ENCODE measurements around the gene SKA2.
"Not testable (repeated sequence)": the region's sequence is repeated elsewhere in the genome, so short reads cannot be mapped to it uniquely, and the experiment has no call there.

Gene SKA2, protein sequence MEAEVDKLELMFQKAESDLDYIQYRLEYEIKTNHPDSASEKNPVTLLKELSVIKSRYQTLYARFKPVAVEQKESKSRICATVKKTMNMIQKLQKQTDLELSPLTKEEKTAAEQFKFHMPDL

DNA sequence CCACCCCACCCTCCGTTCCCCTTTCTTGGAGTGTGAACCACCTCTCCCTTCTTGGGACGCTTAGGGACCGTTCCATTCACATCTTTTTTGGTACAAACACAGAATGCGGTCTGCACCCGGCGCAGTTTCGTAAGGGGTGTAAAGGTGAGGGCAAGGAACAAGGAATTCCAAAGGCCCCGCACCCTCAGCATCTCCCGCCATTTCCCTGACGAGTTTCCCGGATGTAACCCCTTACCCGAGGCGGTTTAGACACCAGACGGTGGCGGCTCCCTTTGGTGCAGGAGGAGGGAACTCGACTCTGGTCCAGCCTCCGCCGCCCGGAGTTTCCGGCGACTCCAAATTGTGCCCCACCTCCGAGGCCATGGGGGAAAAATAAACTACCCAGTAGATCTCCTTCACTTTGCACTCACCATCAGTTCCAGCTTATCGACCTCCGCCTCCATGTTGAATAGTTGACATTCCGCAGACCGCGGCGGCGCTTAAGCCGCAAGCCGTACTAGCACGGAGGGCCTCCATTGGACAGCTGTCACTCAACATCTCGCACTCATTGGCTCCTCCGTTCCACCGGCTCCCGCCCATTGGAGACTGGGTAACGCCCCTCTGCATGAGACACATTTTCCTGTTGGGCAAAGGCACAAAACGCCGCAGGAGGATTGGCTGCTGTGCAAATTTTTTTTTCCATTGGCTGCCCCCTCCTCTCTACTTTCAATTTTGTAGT is at the start of gene SKA2:
SKA2 (minus strand) TSS at position 466 of the 718 bp plus-strand sequence; CDS start at position 443, 23 bp downstream.
- Histone ChIP-seq H3K4me1 (ENCODE audit: control insufficient read depth in 1 of 2, insufficient read depth in 2 of 2, low read length in 2 of 2) (peaks cover 0 to 14% of the 10 kb centered on the region in 2 donors), H3K36me3 (ENCODE audit: control insufficient read depth in 1 of 2, insufficient read depth in 2 of 2, low read length in 2 of 2) (no peaks in the 10 kb centered on the region)

DNA sequence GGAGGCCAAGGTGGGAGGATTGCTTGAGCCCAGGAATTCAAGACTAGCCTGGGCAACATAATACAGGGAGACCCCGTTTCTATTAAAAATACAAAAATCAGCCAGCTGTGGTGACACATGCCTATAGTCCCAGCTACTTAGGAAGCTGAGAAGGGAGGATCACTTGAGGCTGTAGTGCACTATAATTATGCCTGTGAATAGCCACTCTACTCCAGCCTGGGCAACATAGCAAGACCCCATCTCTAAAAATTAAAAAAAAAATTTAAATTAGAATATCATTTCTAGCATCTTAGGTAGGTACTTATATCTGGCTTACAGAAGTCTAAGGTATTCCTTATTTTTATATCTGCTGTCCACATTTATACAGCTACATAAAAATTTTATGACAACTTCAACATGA is 47.3 kb upstream of the SKA2 start:
- H3K27me3 ChIP-seq (ENCODE audit: low read depth, low read length) = no peaks in the 10 kb centered on the region
- H3K27ac ChIP-seq (ENCODE audit: low read length) = no peak overlapping the region
- no peaks in the 10 kb centered on the region for H3K9me3 ChIP-seq (ENCODE audit: control insufficient read depth in 1 of 2, low read length in 2 of 2)
- no peaks in the 10 kb centered on the region for H3K36me3 ChIP-seq (ENCODE audit: control insufficient read depth in 1 of 2, insufficient read depth in 2 of 2, low read length in 2 of 2)
- no peak overlapping the region for H3K4me3 ChIP-seq (ENCODE audit: low read depth in 1 of 2, low read length in 2 of 2)
- no peaks in the 10 kb centered on the region for H3K4me1 ChIP-seq (ENCODE audit: control insufficient read depth in 1 of 2, insufficient read depth in 2 of 2, low read length in 2 of 2)

More for the DNA sequence above, at the start of gene SKA2:
- peak within 1 kb of the TSS; percentile 84 for H3K27ac ChIP-seq (ENCODE audit: low read length)
- peak within 1 kb of the TSS; percentile 82 to 93 for H3K4me3 ChIP-seq (ENCODE audit: low read depth in 1 of 2, low read length in 2 of 2)
- H3K9me3 ChIP-seq (ENCODE audit: control insufficient read depth in 1 of 2, low read length in 2 of 2) = no peaks in the 10 kb centered on the region
- H3K27me3 ChIP-seq (ENCODE audit: low read depth, low read length) = no peaks in the 10 kb centered on the region

DNA sequence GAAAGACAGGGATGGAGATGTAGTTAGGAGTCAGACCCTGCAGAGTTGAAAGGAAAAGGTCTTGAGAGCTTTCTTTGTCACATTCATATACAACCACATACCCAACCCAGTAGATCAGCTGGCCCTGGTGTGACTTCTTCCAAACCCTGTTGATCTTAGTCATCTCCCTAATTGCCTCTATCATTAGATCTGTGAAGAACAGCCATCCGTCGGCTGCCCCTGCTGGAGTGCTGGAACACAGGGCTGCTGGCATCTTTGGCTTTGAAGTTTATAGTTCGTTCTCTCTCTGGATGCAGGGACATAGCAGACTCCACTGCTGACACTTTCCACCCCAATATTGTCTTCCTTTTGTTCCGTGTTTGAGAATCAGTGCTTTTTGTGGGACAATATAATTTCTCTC is 44.4 kb upstream of the SKA2 start:
- H3K36me3 ChIP-seq (ENCODE audit: control insufficient read depth in 1 of 2, insufficient read depth in 2 of 2, low read length in 2 of 2) = no peaks in the 10 kb centered on the region
- H3K27ac ChIP-seq (ENCODE audit: low read length) = no peak overlapping the region
- no peak overlapping the region for H3K4me3 ChIP-seq (ENCODE audit: low read depth in 1 of 2, low read length in 2 of 2)
- no peaks in the 10 kb centered on the region for H3K27me3 ChIP-seq (ENCODE audit: low read depth, low read length)
- no peaks in the 10 kb centered on the region for H3K4me1 ChIP-seq (ENCODE audit: control insufficient read depth in 1 of 2, insufficient read depth in 2 of 2, low read length in 2 of 2)
- no peaks in the 10 kb centered on the region for H3K9me3 ChIP-seq (ENCODE audit: control insufficient read depth in 1 of 2, low read length in 2 of 2)

DNA sequence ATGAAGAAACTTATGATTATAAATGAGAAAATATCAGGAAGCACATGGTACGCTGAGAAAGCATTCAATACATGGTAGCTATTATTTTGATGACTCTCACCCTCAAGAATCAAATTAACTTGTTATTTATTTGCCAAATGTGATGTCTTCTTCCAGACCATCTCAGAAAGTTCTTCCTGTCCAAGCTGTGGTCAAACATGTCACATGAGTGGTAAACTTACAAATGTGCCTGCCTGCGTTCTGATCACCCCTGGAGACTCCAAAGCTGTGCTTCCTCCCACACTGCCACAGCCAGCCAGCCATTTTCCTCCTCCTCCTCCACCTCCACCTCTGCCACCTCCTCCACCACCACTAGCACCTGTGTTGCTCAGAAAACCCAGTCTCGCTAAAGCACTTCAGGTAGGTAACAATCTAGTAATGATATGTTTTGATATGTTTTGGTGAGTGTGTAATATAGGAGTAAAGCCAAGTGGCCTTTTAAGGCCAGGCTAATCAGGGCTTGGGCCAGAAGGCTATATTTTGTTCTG is 38.4 kb upstream of the SKA2 start:
- H3K9me3 ChIP-seq (ENCODE audit: control insufficient read depth in 1 of 2, low read length in 2 of 2) = no peaks in the 10 kb centered on the region
- H3K36me3 ChIP-seq (ENCODE audit: control insufficient read depth in 1 of 2, insufficient read depth in 2 of 2, low read length in 2 of 2) = no peaks in the 10 kb centered on the region
- H3K27me3 ChIP-seq (ENCODE audit: low read depth, low read length) = no peaks in the 10 kb centered on the region
- H3K27ac ChIP-seq (ENCODE audit: low read length) = no peak overlapping the region
- H3K4me3 ChIP-seq (ENCODE audit: low read depth in 1 of 2, low read length in 2 of 2) = no peak overlapping the region
- H3K4me1 ChIP-seq (ENCODE audit: control insufficient read depth in 1 of 2, insufficient read depth in 2 of 2, low read length in 2 of 2) = no peaks in the 10 kb centered on the region

DNA sequence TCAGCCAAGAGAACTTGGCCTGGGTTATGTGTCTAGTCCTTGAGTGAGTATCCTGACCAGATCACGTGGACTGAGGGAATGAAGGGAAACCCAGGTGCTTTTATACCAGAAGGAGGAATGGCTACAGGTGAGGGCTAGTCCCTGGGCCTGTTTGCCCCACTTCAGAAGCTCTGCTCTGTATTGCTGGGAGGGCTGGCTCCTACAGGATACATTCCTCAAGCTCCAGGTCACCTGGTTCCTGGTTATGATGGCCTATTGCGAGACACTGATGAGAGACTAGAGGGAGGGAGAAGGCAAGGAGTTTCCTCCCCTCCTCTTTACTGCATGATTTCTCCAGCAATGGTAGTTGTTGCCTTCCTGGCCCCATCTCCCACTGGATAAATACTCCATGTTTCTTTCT is 35.8 kb upstream of the SKA2 start:
- Histone ChIP-seq H3K4me3 (ENCODE audit: low read depth in 1 of 2, low read length in 2 of 2) (no peak overlapping the region), H3K36me3 (ENCODE audit: control insufficient read depth in 1 of 2, insufficient read depth in 2 of 2, low read length in 2 of 2) (no peaks in the 10 kb centered on the region), H3K27me3 (ENCODE audit: low read depth, low read length) (no peaks in the 10 kb centered on the region), H3K4me1 (ENCODE audit: control insufficient read depth in 1 of 2, insufficient read depth in 2 of 2, low read length in 2 of 2) (no peaks in the 10 kb centered on the region), H3K9me3 (ENCODE audit: control insufficient read depth in 1 of 2, low read length in 2 of 2) (no peaks in the 10 kb centered on the region), H3K27ac (ENCODE audit: low read length) (no peak overlapping the region)

DNA sequence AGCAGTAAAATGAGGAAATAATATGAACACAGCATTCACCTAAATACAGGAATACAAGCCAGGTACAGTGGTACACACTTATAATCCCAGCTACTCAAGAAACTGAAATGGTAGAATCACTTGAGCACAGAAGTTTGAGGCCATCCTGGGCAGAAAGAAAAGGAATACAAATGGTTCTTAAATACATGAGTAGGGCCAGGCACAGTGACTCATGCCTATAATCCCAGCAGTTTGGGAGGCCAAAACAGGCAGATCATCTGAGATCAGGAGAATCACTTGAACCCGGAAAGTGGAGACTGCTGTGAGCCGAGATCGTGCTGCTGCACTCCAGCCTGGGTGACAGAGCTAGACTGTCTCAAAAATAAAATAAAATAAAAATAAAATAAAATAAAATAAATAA is 31.9 kb upstream of the SKA2 start:
- no peak overlapping the region for H3K4me3 ChIP-seq (ENCODE audit: low read depth in 1 of 2, low read length in 2 of 2)
- no peaks in the 10 kb centered on the region for H3K9me3 ChIP-seq (ENCODE audit: control insufficient read depth in 1 of 2, low read length in 2 of 2)
- no peaks in the 10 kb centered on the region for H3K4me1 ChIP-seq (ENCODE audit: control insufficient read depth in 1 of 2, insufficient read depth in 2 of 2, low read length in 2 of 2)
- H3K36me3 ChIP-seq (ENCODE audit: control insufficient read depth in 1 of 2, insufficient read depth in 2 of 2, low read length in 2 of 2) = no peaks in the 10 kb centered on the region
- no peak overlapping the region for H3K27ac ChIP-seq (ENCODE audit: low read length)
- H3K27me3 ChIP-seq (ENCODE audit: low read depth, low read length) = no peaks in the 10 kb centered on the region

DNA sequence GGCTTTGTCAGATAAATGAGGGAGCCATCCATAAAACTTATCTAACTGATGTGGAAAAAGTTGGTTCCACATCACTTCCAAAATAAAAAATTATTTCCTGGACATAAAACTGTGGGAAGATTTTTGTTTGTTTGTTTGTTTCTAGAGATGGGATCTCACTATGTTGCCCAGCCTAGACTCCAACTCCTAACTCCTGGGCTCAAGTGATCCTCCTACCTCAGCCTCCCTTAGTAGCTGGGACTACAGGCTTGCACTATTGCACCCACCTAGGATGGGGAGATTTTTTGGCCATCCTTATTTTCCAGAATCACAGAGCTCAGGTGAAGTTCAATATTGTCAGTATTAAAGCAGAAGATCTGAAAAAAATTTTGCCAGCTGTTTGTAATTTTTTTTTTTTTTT is 31.0 kb upstream of the SKA2 start:
- Histone ChIP-seq H3K4me1 (ENCODE audit: control insufficient read depth in 1 of 2, insufficient read depth in 2 of 2, low read length in 2 of 2) (no peaks in the 10 kb centered on the region), H3K27me3 (ENCODE audit: low read depth, low read length) (no peaks in the 10 kb centered on the region), H3K27ac (ENCODE audit: low read length) (no peak overlapping the region), H3K4me3 (ENCODE audit: low read depth in 1 of 2, low read length in 2 of 2) (no peak overlapping the region), H3K36me3 (ENCODE audit: control insufficient read depth in 1 of 2, insufficient read depth in 2 of 2, low read length in 2 of 2) (no peaks in the 10 kb centered on the region), H3K9me3 (ENCODE audit: control insufficient read depth in 1 of 2, low read length in 2 of 2) (no peaks in the 10 kb centered on the region)

DNA sequence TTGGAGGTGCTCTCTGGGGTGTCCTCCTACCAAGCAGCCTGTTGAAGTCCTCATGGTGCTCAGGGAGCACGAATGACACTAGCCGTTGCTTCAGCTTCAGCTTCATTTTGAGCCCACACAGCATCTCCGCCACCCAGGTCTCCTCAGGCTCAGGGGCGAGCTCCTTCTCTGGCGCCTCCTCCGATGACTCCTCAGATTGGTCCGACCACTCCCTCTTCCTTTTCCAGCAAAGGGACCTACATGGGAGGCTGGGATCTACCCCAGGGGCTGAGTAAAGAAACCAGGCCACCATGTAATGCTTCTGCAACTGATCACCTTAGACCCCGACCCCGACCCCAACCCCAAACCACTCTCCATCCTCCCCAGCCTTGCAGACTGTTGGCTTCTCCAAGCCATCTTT is 26.5 kb upstream of the SKA2 start:
- no peaks in the 10 kb centered on the region for H3K36me3 ChIP-seq (ENCODE audit: control insufficient read depth in 1 of 2, insufficient read depth in 2 of 2, low read length in 2 of 2)
- no peaks in the 10 kb centered on the region for H3K4me1 ChIP-seq (ENCODE audit: control insufficient read depth in 1 of 2, insufficient read depth in 2 of 2, low read length in 2 of 2)
- H3K27me3 ChIP-seq (ENCODE audit: low read depth, low read length) = no peaks in the 10 kb centered on the region
- H3K9me3 ChIP-seq (ENCODE audit: control insufficient read depth in 1 of 2, low read length in 2 of 2) = no peaks in the 10 kb centered on the region
- H3K27ac ChIP-seq (ENCODE audit: low read length) = no peak overlapping the region
- H3K4me3 ChIP-seq (ENCODE audit: low read depth in 1 of 2, low read length in 2 of 2) = no peak overlapping the region

DNA sequence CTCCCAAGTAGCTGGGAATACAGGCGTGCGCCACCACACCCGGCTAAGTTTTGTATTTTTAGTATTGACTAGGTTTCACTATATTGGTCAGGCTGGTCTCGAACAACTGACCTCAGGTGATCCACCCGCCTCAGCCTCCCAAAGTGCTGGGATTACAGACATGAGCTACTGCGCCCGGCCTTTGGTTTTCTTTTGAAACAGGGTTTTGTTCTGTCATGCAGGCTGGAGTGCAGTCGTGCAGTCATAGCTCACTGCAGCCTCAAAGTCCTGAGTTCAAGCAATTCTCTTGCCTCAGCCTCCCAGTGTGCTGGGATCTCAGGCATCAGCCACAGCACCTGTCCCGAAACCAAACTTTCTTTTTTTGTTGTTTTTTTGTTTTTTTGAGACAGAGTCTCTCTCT is 25.6 kb upstream of the SKA2 start:
- Histone ChIP-seq H3K27ac (ENCODE audit: low read length) (no peak overlapping the region), H3K27me3 (ENCODE audit: low read depth, low read length) (no peaks in the 10 kb centered on the region), H3K9me3 (ENCODE audit: control insufficient read depth in 1 of 2, low read length in 2 of 2) (no peaks in the 10 kb centered on the region), H3K4me3 (ENCODE audit: low read depth in 1 of 2, low read length in 2 of 2) (no peak overlapping the region), H3K36me3 (ENCODE audit: control insufficient read depth in 1 of 2, insufficient read depth in 2 of 2, low read length in 2 of 2) (no peaks in the 10 kb centered on the region), H3K4me1 (ENCODE audit: control insufficient read depth in 1 of 2, insufficient read depth in 2 of 2, low read length in 2 of 2) (no peaks in the 10 kb centered on the region)

DNA sequence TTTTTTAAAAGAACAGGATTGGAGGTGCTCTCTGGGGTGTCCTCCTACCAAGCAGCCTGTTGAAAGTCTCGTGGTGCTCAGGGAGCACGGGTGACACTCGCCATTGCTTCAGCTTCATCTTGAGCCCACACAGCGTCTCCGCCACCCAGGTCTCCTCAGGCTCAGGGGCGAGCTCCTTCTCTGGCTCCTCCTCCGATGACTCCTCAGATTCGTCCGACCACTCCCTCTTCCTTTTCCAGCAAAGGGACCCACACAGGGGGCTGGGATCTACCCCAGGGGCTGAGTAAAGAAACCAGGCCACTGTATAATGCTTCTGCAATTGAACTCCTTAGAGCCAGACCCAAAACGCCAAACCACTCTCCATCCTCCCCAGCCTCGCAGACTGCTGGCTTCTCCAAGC is 24.6 kb upstream of the SKA2 start:
- not testable (repeated sequence) for H3K36me3 ChIP-seq (ENCODE audit: control insufficient read depth in 1 of 2, insufficient read depth in 2 of 2, low read length in 2 of 2); H3K27me3 ChIP-seq (ENCODE audit: low read depth, low read length); H3K27ac ChIP-seq (ENCODE audit: low read length); H3K9me3 ChIP-seq (ENCODE audit: control insufficient read depth in 1 of 2, low read length in 2 of 2); H3K4me3 ChIP-seq (ENCODE audit: low read depth in 1 of 2, low read length in 2 of 2); H3K4me1 ChIP-seq (ENCODE audit: control insufficient read depth in 1 of 2, insufficient read depth in 2 of 2, low read length in 2 of 2)

DNA sequence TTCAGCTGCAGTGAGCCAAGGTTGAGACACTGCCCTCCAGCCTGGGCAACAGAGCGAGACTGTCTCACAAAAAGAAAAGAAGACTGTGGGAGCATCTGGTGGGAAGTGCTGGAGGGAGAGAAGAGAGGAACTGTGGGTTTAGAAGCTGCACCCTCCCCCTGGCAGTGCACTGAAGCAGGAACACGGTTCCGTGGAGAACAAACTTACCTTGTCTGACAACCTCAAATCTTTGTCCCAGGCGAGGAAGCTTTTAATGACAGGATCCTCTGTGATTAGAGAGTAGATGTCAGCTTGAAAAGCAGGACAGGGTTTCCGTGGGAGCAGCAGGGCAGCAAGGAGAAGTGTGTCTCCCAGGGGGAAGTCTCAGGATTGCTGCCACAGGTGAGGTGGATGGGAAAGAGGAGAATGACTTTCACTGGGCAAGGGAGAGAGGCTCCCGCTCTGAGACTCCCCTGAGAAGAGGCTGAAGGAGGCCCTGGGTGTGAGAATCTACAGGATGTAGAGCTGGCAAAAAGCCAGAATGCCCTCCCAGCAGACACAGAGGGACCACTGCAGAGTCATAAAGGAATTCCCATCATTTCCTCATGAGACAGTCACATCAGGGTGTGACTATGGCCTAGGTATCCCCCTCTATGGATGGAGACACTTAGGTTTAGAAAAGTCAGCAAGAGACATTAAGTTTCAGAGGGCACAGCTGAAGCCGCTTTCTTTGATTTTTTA is 23.4 kb upstream of the SKA2 start:
- Histone ChIP-seq H3K27me3 (ENCODE audit: low read depth, low read length) (no peaks in the 10 kb centered on the region), H3K9me3 (ENCODE audit: control insufficient read depth in 1 of 2, low read length in 2 of 2) (no peaks in the 10 kb centered on the region), H3K4me3 (ENCODE audit: low read depth in 1 of 2, low read length in 2 of 2) (no peak overlapping the region), H3K27ac (ENCODE audit: low read length) (no peak overlapping the region), H3K36me3 (ENCODE audit: control insufficient read depth in 1 of 2, insufficient read depth in 2 of 2, low read length in 2 of 2) (no peaks in the 10 kb centered on the region), H3K4me1 (ENCODE audit: control insufficient read depth in 1 of 2, insufficient read depth in 2 of 2, low read length in 2 of 2) (no peaks in the 10 kb centered on the region)
